Heart left ventricle (tissue), 16 donors: ENCODE data around the gene SPRYD7. TPM values are rescaled to one million over a fixed set of nuclear protein-coding genes. Genes with fewer than 3 reads are reported as not detected.

Experiments used
- ATAC-seq, 4 donors: fragments of 200-7000 bp; cut with Tn5 transposase; one replicate each; pipeline ENCODE4 v1.9.1; 2020 to 2022; ENCODE audit warnings: moderate library complexity in 4 of 4, mild to moderate bottlenecking in 3 of 4, moderate number of reproducible peaks in 1 of 4
- DNase-seq, 5 donors: peaks; one replicate each; pipeline ENCODE4 v3.0.0-alpha.2; 2020
- H3K27ac ChIP-seq, 12 donors: fragments of 200-600 bp; sonication (generic) in 4 of 12; one replicate each; pipeline versions ENCODE4 v1.5.0 to v1.8.0; 2016 to 2022; ENCODE audit warnings: mild to moderate bottlenecking in 2 of 12
- H3K27me3 ChIP-seq, 9 donors: fragments of 200-600 bp; sonication (generic) in 2 of 9; one replicate each; pipeline versions ENCODE4 v1.5.1 to v1.8.0; 2016 to 2022; ENCODE audit warnings: mild to moderate bottlenecking in 3 of 9
- H3K36me3 ChIP-seq, 9 donors: fragments of 200-600 bp; sonication (generic) in 2 of 9; one replicate each; pipeline versions ENCODE4 v1.5.0 to v1.8.0; 2018 to 2022; ENCODE audit warnings: mild to moderate bottlenecking in 2 of 9
- H3K4me1 ChIP-seq, 12 donors: fragments of 200-600 bp; sonication (generic) in 4 of 12; one replicate each; pipeline versions ENCODE4 v1.5.0 to v1.8.0; 2016 to 2022; ENCODE audit warnings: mild to moderate bottlenecking in 3 of 12
- H3K4me3 ChIP-seq, 12 donors: fragments of 200-600 bp; sonication (generic) in 4 of 12; one replicate each; pipeline versions ENCODE4 v1.5.0 to v1.8.0; 2017 to 2022; ENCODE audit warnings: mild to moderate bottlenecking in 9 of 12, moderate library complexity in 4 of 12
- H3K9me3 ChIP-seq, 12 donors: fragments of 200-600 bp; sonication (generic) in 4 of 12; one replicate each; pipeline versions ENCODE4 v1.5.0 to v1.8.0; 2016 to 2022; ENCODE audit warnings: mild to moderate bottlenecking in 1 of 12
- POLR2A ChIP-seq, 2 donors: fragments of 450-650 bp; IDR thresholded peaks; one replicate each; pipeline ENCODE4 v1.6.1; 2017; ENCODE audit warnings: antibody characterized with exemption in 2 of 2, mild to moderate bottlenecking in 2 of 2, moderate library complexity in 2 of 2
- WGBS, 4 donors: extraction: QIAGEN DNeasy Blood & Tissue Kit in 2 of 4; methylation state at CpG; one replicate each; pipeline versions ENCODE4 v1.1.5 to v1.1.7; 2013 to 2018; 5-methylcytosine and 5-hydroxymethylcytosine counted together
- intact Hi-C, 10 donors: fragments of 100-400 bp; cut with DNase I; formaldehyde crosslinking; loops; one replicate each; pipeline versions ENCODE4 v1.11.1 to v1.14.2; 2022
- polyA plus RNA-seq, 2 donors: library from polyadenylated mRNA; stranded (reverse); fragments of 200-250 nt; gene quantifications; one replicate each; pipeline ENCODE4 v1.2.3, GENCODE V29; 2013
- total RNA-seq, 9 donors: library from RNA; depleted of rRNA in 2 of 9; stranded (reverse); fragments of >200 nt in 2 of 9; fragmentation: NEBNext Ultra II Directional in 3 of 9; extraction: Animal tissue kit (Norgen Biotek cat#: 25700) in 3 of 9; gene quantifications; one replicate each; pipeline versions ENCODE4 v1.1.0 to v1.2.4, GENCODE V29; 2016 to 2023
- TF ChIP-seq, protein P1 (sequence below), 12 donors: fragments of 200-600 bp; sonication (generic) in 4 of 12; IDR thresholded peaks; one replicate each; pipeline versions ENCODE4 v1.5.0 to v1.8.0; 2018 to 2022; ENCODE audit warnings: antibody characterized with exemption in 12 of 12, mild to moderate bottlenecking in 5 of 12
- donor health status: ischemic (EF 13 %, LVEDD 7.1; RV severe dilation, severe dysfunction).
- donor health status: healthy with polysubstance abuse.
- donor health status: DM: no; HTN: yes; CAD: no.
- donor health status: DM: no; HTN: no; CAD: no.
- donor health status: ischemic (EF 25% LVEDD 6.9; RV normal size, moderate dysfunction).
- donor health status: ischemic (EF 25% LVEDD 5.7; RV mildly dilated, moderate dysfunction).
- donor health status: healthy.
- donor health status: DM: yes; HTN: yes; CAD: no.
- donor health status: ischemic (EF 35%, LVEDD 5.7; RV mildly dilated, moderate dysfunction).
- donor health status: nonischemic (EF 11% LVEDD 7.7; RV severe dilation, severe dysfunction).
- donor health status: DM: yes; HTN: yes; CAD: no.
- donor health status: PGD.
- donor health status: ischemic (EF 29% LVEDD 5.4; RV normal size, mild dysfunction).
- donor health status: nonischemic (EF 23%, LVEDD 6.1; RV moderate dilation, normal function).

Gene SPRYD7
- total and polyA plus RNA-seq, 11 donors: 6.3 to 14.4 (median 12.3) TPM

DNA sequence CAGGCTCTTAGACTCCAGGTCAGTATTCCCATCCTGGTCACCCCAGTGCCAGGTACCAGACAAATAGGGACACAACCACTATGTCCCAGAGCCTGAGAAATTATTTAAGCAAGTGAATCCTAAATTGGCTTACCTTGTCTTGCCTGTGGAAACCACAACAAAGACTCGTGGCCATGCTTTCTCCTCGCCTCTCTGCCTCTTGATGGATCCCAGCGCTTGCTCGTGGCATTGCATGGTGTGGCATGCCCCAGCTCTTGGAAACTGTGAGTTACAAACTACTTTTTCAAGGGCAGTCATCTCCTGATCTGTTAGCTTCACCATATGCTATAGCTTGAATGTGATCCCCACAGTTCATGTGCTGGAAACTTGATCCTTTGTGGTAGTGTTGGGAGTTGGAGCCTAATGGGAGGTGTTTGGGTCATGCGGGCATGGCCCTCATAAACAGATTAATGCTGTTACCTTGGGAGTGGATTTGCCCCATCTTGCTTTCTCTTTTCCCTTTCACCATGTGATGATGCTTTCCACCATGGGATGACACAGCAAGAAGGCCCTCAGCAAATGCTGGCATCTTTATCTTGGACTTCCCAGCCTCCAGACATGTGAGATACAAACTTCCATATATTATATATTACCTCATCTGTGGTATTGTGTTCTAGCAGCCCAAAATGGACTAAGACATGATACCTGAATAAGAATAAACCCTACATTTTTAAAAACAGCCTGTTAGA, 31.2 kb downstream of the SPRYD7 start:
- TF ChIP-seq POLR2A (IDR thresholded peaks at IDR 0.05): no peak
- TF ChIP-seq, protein P1, sequence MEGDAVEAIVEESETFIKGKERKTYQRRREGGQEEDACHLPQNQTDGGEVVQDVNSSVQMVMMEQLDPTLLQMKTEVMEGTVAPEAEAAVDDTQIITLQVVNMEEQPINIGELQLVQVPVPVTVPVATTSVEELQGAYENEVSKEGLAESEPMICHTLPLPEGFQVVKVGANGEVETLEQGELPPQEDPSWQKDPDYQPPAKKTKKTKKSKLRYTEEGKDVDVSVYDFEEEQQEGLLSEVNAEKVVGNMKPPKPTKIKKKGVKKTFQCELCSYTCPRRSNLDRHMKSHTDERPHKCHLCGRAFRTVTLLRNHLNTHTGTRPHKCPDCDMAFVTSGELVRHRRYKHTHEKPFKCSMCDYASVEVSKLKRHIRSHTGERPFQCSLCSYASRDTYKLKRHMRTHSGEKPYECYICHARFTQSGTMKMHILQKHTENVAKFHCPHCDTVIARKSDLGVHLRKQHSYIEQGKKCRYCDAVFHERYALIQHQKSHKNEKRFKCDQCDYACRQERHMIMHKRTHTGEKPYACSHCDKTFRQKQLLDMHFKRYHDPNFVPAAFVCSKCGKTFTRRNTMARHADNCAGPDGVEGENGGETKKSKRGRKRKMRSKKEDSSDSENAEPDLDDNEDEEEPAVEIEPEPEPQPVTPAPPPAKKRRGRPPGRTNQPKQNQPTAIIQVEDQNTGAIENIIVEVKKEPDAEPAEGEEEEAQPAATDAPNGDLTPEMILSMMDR (IDR thresholded peaks at IDR 0.05): no peak
- Histone ChIP-seq H3K9me3 (no peaks in the 10 kb centered on the region), H3K4me1 (no peaks in the 10 kb centered on the region), H3K4me3 (no peak overlapping the region), H3K36me3 (no peaks in the 10 kb centered on the region), H3K27me3 (no peaks in the 10 kb centered on the region), H3K27ac (no peak overlapping the region)
- no peak for DNase-seq
- ATAC-seq: no peak
- intact Hi-C loops: no loop called here
- 87 to 93% (median 88%) methylated on average over 5 of the region's 5 CpGs for WGBS, 4 donors

DNA sequence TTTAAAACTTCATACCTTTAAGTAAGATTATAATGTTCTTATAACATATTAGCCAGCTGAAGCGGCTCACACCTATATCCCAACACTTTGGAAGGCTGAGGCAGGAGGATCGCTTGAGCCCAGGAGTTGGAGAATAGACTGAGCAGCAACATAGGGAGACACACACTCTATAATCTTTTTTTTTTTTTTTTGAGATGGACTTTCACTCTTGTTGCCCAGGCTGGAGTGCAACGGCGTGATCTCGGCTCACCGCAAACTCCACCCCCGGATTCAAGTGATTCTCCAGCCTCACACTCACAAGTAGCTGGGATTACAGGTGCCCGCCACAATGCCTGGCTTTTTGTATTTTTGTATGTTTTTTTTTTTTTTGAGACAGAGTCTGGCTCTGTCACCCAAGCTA, 37.3 kb downstream of the SPRYD7 start:
- intact Hi-C loops: no loop called here
- Histone ChIP-seq H3K4me1 (no peaks in the 10 kb centered on the region), H3K36me3 (no peaks in the 10 kb centered on the region), H3K4me3 (no peak overlapping the region), H3K9me3 (no peaks in the 10 kb centered on the region), H3K27me3 (no peaks in the 10 kb centered on the region), H3K27ac (no peak overlapping the region)
- 86 to 92% (median 89%) methylated on average over 8 of the region's 8 CpGs for WGBS, 4 donors
- TF ChIP-seq, protein P1 (IDR thresholded peaks at IDR 0.05): no peak
- TF ChIP-seq POLR2A (IDR thresholded peaks at IDR 0.05): no peak
- ATAC-seq (no peak), DNase-seq (no peak)

DNA sequence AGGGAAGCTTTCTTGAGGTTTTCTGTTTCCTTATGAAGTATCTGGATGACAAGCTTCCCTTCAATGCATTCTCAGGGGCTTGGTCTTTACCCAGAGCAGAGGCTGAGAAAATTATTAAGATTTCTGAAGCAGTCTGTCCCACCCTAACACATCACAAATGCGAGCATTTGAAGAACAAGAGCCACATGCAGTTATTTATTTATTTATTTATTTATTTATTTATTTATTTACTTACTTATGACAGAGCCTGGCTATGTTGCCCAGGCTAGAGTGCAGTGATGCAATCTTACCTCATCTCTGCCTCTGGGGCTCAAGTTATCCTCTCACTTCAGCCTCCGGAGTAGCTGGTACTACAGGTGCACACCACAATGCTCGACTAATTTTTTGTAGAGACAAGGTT, 38.4 kb downstream of the SPRYD7 start:
- Histone ChIP-seq H3K4me3 (no peak overlapping the region), H3K27me3 (no peaks in the 10 kb centered on the region), H3K9me3 (no peaks in the 10 kb centered on the region), H3K27ac (no peak overlapping the region), H3K4me1 (no peaks in the 10 kb centered on the region), H3K36me3 (no peaks in the 10 kb centered on the region)
- TF ChIP-seq POLR2A (IDR thresholded peaks at IDR 0.05): no peak
- TF ChIP-seq, protein P1 (IDR thresholded peaks at IDR 0.05): no peak
- intact Hi-C loops: no loop called here
- ATAC-seq: no peak
- WGBS, 4 donors: 77 to 84% (median 79%) methylated on average over 3 of the region's 3 CpGs
- no peak for DNase-seq

DNA sequence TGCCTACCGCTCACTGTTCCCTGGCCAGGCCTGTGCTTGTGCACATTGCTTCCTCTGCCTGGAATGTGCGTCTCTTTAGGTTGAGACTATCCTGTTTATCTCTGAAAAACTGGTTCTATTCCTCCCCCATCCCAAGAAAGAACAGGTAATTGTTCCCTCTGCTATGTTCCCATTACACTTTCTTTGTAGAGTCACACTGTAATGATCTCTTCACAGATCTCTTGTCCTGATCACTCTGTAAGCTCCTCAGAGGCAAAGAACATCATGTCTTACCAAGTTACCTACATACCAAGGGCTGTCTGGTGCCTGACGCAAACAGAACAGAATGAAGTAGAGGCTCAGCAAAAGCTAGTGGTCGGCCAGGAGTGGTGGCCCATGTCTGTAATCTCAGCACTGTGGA, 40.3 kb downstream of the SPRYD7 start:
- Histone ChIP-seq H3K27ac (no peak overlapping the region), H3K9me3 (no peaks in the 10 kb centered on the region), H3K4me1 (no peaks in the 10 kb centered on the region), H3K4me3 (no peak overlapping the region), H3K36me3 (no peaks in the 10 kb centered on the region), H3K27me3 (no peaks in the 10 kb centered on the region)
- TF ChIP-seq, protein P1 (IDR thresholded peaks at IDR 0.05): no peak
- TF ChIP-seq POLR2A (IDR thresholded peaks at IDR 0.05): no peak
- DNase-seq (no peak), ATAC-seq (no peak)
- 90 to 95% (median 92%) methylated on average over 4 of the region's 4 CpGs for WGBS, 4 donors
- intact Hi-C loops: no loop called here
